Upper lobe of right lung (tissue), 1 donor: ENCODE measurements around the gene ABO. TPM values are rescaled to one million over a fixed set of nuclear protein-coding genes. Genes with fewer than 3 reads are reported as not detected.
A peak's percentile ranks its signal among the peaks of the same experiment; 100 is the strongest.

Source experiments
- ATAC-seq: fragments of 200-7000 bp; cut with Tn5 transposase; one replicate; pipeline ENCODE4 v1.9.1; 2020; ENCODE audit warnings: mild to moderate bottlenecking, moderate library complexity
- DNase-seq: peaks from one replicate; pipeline ENCODE4 v3.0.0-alpha.2; 2020
- H3K27ac ChIP-seq: fragments of 200-600 bp; one replicate; pipeline ENCODE4 v1.8.0; 2022
- H3K27me3 ChIP-seq: fragments of 200-600 bp; one replicate; pipeline ENCODE4 v1.8.0; 2022; ENCODE audit warnings: mild to moderate bottlenecking
- H3K36me3 ChIP-seq: fragments of 200-600 bp; one replicate; pipeline ENCODE4 v1.8.0; 2022
- H3K4me1 ChIP-seq: fragments of 200-600 bp; one replicate; pipeline ENCODE4 v1.8.0; 2022
- H3K4me3 ChIP-seq: fragments of 200-600 bp; one replicate; pipeline ENCODE4 v1.8.0; 2022; ENCODE audit warnings: mild to moderate bottlenecking
- H3K9me3 ChIP-seq: fragments of 200-600 bp; one replicate; pipeline ENCODE4 v1.8.0; 2022
- intact Hi-C: fragments of 100-400 bp; cut with DNase I; formaldehyde crosslinking; loops from one replicate; pipeline ENCODE4 v1.11.0; 2022
- total RNA-seq: library from RNA; stranded (reverse); fragmentation: NEBNext Ultra II Directional; extraction: Animal tissue kit (Norgen Biotek cat#: 25700); gene quantifications from one replicate; pipeline ENCODE4 v1.2.1, GENCODE V29; 2021
- TF ChIP-seq, protein P1 (sequence below): fragments of 200-600 bp; IDR thresholded peaks from one replicate; pipeline ENCODE4 v1.8.0; 2022; ENCODE audit warnings: antibody characterized with exemption
- donor health status: DM: no; HTN: yes; CAD: no; lungs with severe emphysema.

Gene ABO
- total RNA-seq, 1 donor from 2014 or later, result 16.8 TPM

DNA sequence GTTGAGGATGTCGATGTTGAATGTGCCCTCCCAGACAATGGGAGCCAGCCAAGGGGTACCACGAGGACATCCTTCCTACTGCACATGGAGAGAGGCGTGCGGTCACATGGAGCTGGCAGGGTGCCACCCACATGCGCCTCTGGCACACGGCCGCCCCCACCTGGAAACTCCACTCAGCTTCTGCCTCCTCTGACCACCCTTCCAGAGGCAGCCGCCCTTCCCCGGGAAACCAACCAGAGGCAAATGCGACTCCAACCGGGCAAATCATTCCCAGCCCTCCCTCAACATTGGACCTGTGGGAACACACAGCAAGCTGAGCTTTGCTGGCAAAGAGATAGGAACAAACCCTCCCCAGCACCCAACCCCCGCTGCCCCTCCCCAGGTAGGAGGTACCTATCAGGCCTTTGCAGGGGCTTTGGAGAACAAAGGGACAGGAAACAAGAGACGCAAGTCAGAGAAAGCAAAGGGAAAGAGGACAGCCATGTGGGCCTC, 17.5 kb downstream of the ABO start:
- TF ChIP-seq, protein P1, sequence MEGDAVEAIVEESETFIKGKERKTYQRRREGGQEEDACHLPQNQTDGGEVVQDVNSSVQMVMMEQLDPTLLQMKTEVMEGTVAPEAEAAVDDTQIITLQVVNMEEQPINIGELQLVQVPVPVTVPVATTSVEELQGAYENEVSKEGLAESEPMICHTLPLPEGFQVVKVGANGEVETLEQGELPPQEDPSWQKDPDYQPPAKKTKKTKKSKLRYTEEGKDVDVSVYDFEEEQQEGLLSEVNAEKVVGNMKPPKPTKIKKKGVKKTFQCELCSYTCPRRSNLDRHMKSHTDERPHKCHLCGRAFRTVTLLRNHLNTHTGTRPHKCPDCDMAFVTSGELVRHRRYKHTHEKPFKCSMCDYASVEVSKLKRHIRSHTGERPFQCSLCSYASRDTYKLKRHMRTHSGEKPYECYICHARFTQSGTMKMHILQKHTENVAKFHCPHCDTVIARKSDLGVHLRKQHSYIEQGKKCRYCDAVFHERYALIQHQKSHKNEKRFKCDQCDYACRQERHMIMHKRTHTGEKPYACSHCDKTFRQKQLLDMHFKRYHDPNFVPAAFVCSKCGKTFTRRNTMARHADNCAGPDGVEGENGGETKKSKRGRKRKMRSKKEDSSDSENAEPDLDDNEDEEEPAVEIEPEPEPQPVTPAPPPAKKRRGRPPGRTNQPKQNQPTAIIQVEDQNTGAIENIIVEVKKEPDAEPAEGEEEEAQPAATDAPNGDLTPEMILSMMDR, result no peak
- no peak overlapping the region for H3K4me3 ChIP-seq
- H3K36me3 ChIP-seq, result no peaks in the 10 kb centered on the region
- peak; percentile 7 for ATAC-seq
- no peak for DNase-seq
- intact Hi-C loops, result no loop called here
- H3K27me3 ChIP-seq, result no peaks in the 10 kb centered on the region
- H3K27ac ChIP-seq, result no peak overlapping the region
- H3K9me3 ChIP-seq, result no peaks in the 10 kb centered on the region
- H3K4me1 ChIP-seq, result peaks cover 7% of the 10 kb centered on the region

DNA sequence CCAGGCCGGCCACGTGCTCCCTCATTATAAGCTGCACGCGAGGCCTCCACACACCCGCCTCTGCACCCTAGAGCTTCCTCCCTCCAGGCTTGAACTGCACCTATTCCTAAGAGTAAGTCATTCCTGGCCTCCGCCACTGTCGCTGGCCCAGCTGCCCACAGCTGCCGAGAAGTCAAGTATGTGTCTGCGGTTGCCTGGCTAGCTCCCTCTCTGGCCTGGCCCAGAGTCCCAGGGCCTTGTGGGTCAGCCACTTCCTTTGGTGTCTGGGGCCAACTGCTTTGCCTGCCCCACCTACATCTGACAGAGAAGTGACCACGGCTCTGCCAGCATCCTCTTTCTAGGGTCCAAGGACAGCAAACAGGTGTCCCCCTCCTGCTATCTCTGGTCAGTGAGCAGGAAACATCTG, 18.3 kb downstream of the ABO start:
- Histone ChIP-seq H3K27ac (no peak overlapping the region), H3K27me3 (no peaks in the 10 kb centered on the region), H3K36me3 (no peaks in the 10 kb centered on the region), H3K9me3 (no peaks in the 10 kb centered on the region), H3K4me3 (no peak overlapping the region), H3K4me1 (peaks cover 7% of the 10 kb centered on the region)
- TF ChIP-seq, protein P1, result no peak
- intact Hi-C loops, result no loop called here
- ATAC-seq (no peak), DNase-seq (no peak)

DNA sequence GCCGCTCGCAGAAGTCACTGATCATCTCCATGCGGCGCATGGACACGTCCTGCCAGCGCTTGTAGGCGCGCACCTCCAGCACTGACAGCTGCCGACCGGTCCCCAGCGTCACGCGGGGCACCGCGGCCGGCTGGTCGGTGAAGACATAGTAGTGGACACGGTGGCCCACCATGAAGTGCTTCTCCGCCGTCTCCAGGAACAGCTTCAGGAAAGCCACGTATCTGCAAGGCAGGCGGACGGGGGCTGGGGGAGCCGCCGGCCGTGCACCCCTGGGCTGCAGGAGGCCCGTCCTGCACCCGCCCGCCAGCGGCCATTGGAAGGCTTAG, 18.9 kb downstream of the ABO start:
- Histone ChIP-seq H3K4me3 (no peak overlapping the region), H3K27me3 (no peaks in the 10 kb centered on the region), H3K9me3 (no peaks in the 10 kb centered on the region), H3K4me1 (peaks cover 7% of the 10 kb centered on the region), H3K36me3 (no peaks in the 10 kb centered on the region), H3K27ac (no peak overlapping the region)
- intact Hi-C loops, result no loop called here
- no peak for ATAC-seq
- DNase-seq, result no peak
- TF ChIP-seq, protein P1, result no peak

DNA sequence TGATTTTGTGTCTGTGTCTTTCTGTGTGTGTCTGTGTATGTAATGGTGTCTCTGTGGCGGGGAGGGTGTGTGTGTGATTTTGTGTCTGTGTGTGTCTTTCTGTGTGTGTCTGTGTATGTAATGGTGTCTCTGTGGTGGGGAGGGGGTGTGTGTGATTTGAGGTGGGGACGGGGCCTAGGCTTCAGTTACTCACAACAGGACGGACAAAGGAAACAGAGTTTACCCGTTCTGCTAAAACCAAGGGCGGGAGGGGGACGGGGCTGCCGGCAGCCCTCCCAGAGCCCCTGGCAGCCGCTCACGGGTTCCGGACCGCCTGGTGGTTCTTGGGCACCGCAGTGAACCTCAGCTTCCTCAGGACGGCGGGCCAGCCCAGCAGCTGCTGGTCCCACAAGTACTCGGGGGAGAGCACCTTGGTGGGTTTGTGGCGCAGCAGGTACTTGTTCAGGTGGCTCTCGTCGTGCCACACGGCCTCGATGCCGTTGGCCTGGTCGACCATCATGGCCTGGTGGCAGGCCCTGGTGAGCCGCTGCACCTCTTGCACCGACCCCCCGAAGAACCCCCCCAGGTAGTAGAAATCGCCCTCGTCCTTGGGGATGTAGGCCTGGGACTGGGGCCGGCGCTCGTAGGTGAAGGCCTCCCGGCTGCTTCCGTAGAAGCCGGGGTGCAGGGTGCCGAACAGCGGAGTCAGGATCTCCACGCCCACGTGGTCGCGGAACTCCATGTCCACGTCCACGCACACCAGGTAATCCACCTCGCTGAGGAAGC, 19.4 kb downstream of the ABO start:
- intact Hi-C loops, result no loop called here
- H3K27ac ChIP-seq, result no peak overlapping the region

DNA sequence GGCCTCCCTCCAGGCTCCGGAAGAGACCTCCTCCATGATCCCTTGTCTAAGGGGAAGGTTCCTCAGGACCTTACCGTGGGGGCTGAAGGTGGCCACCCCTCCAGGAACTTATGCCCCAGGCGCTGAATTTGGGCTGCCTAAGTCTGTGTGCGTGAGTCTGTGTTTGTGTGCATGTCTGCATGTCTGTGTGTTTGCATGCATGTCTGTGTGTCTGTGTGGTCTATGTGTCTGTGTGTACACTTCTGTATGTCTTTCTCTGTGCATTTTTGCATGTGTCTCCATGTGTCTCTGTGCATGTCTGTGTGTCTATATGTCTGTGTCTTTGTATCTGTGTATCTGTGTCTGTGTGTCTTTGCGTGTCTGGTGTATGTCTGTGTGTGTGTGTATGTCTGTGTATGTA, 20.5 kb downstream of the ABO start:
- Histone ChIP-seq H3K36me3 (no peaks in the 10 kb centered on the region), H3K27ac (no peak overlapping the region), H3K9me3 (no peaks in the 10 kb centered on the region), H3K4me1 (peaks cover 11% of the 10 kb centered on the region), H3K27me3 (no peaks in the 10 kb centered on the region), H3K4me3 (no peak overlapping the region)
- intact Hi-C loops, result no loop called here
- ATAC-seq (no peak), DNase-seq (no peak)
- TF ChIP-seq, protein P1, result no peak

More for the DNA sequence above, 19.4 kb downstream of the ABO start:
- H3K4me3 ChIP-seq, result no peak overlapping the region
- ATAC-seq (no peak), DNase-seq (no peak)
- no peaks in the 10 kb centered on the region for H3K27me3 ChIP-seq
- no peaks in the 10 kb centered on the region for H3K36me3 ChIP-seq
- H3K4me1 ChIP-seq, result peaks cover 7% of the 10 kb centered on the region
- TF ChIP-seq, protein P1, result no peak
- H3K9me3 ChIP-seq, result no peaks in the 10 kb centered on the region
